ENCODE data around the gene ZNF267. TPM values are rescaled to one million over a fixed set of nuclear protein-coding genes. Genes with fewer than 3 reads are reported as not detected.

Gene ZNF267
- total and polyA plus RNA-seq, 2 of the 8 experiments (the other 6 are each of a cell fraction or from before 2014, with no cell fraction given) = 5.5 to 28.3 TPM

GRCh38 chr16:31913668-31914067, 40.1 kb downstream of the ZNF267 start:
- H2BK5ac ChIP-seq (ENCODE audit: low read depth, low read length) = no peak overlapping the region
- H4K91ac ChIP-seq (replicated peaks; ENCODE audit: insufficient read length, low read length) = no peak overlapping the region
- no peaks in the 10 kb centered on the region for H4K20me1 ChIP-seq (replicated peaks in 1 of 2; ENCODE audit: control insufficient read depth in 1 of 2, insufficient read depth in 2 of 2, low read length in 2 of 2)
- H4K5ac ChIP-seq (ENCODE audit: insufficient read length, low read depth, low read length) = no peak overlapping the region
- CTCF ChIA-PET (ENCODE audit: partially characterized antibody) = no interaction called here
- H3K4me3 ChIP-seq (ENCODE audit: extremely low read depth in 1 of 4, insufficient read depth in 2 of 4, low read depth in 3 of 4, low read length in 4 of 4) = no peak overlapping the region
- H3K23ac ChIP-seq (ENCODE audit: insufficient read length) = no peak overlapping the region
- no peak overlapping the region for H3K4ac ChIP-seq (replicated peaks; ENCODE audit: insufficient read length, low read depth, low read length)
- no peak overlapping the region for H2AK5ac ChIP-seq (ENCODE audit: low read depth, low read length)
- H3K79me2 ChIP-seq (ENCODE audit: control insufficient read depth in 1 of 2, insufficient read depth in 2 of 2, low read length in 2 of 2) = peaks cover 0 to 39% of the 10 kb centered on the region in 2 experiments; a peak in 2 of 4 replicates
- 92% methylated on average over 1 of the region's 1 CpG; no CpG with 5 or more reads in 1 of the 2 experiments for WGBS, 2 experiments (ENCODE audit: extremely low coverage in 1 of 2, insufficient coverage in 1 of 2, insufficient read length in 1 of 2, insufficient replicate concordance in 2 of 2, low coverage in 1 of 2, low lambda C conversion rate in 2 of 2, missing lambda C conversion rate in 1 of 2)
- H3K36me3 ChIP-seq (ENCODE audit: control insufficient read depth in 2 of 4, insufficient read depth in 4 of 4, low read length in 3 of 4) = peaks cover 7 to 48% (median 22%) of the 10 kb centered on the region in 4 experiments; a peak in 6 of 8 replicates
- no peak overlapping the region for H3K27ac ChIP-seq (ENCODE audit: low read depth, low read length)
- H3K27me3 ChIP-seq (replicated peaks in 1 of 4; ENCODE audit: control insufficient read depth in 3 of 4, extremely low read depth in 1 of 4, insufficient read depth in 3 of 4, low read length in 3 of 4) = no peaks in the 10 kb centered on the region
- H3K4me1 ChIP-seq (replicated peaks in 1 of 4; ENCODE audit: control insufficient read depth in 3 of 4, insufficient read depth in 4 of 4, low read length in 3 of 4) = no peaks in the 10 kb centered on the region
- no peak overlapping the region for H3K56ac ChIP-seq (replicated peaks; ENCODE audit: insufficient read length, low read depth, low read length)
- FAIRE-seq (no peak), DNase-seq (ENCODE audit: low read depth in 1 of 2, low spot score in 2 of 2) (no peak)
- H2BK15ac ChIP-seq (ENCODE audit: low read length) = no peak overlapping the region
- H3K79me1 ChIP-seq (ENCODE audit: low read depth, low read length) = no peaks in the 10 kb centered on the region
- no peak overlapping the region for H3K4me2 ChIP-seq (ENCODE audit: insufficient read depth in 1 of 2, low read depth in 2 of 2, low read length in 2 of 2)
- H3K9ac ChIP-seq (replicated peaks in 1 of 4; ENCODE audit: extremely low read depth in 1 of 4, low read depth in 3 of 4, low read length in 3 of 4) = no peak overlapping the region
- no peak overlapping the region for H3K18ac ChIP-seq (ENCODE audit: extremely low read depth, low read length)
- no peak overlapping the region for H2BK120ac ChIP-seq (replicated peaks; ENCODE audit: low read depth, low read length)
- H2BK20ac ChIP-seq (ENCODE audit: low read length) = no peak overlapping the region
- H3K9me3 ChIP-seq (ENCODE audit: insufficient read depth in 2 of 2, low read depth in 1 of 2, low read length in 1 of 2) = peaks cover 61 to 81% of the 10 kb centered on the region in 2 experiments
- no peak overlapping the region for H2BK12ac ChIP-seq (ENCODE audit: low read depth, low read length)
- H3K23me2 ChIP-seq (ENCODE audit: low read depth, low read length) = no peaks in the 10 kb centered on the region
- POLR2A ChIA-PET (ENCODE audit: partially characterized antibody) = no interaction called here
- no peak overlapping the region for H3K14ac ChIP-seq (ENCODE audit: insufficient read length)
- H4K8ac ChIP-seq (ENCODE audit: extremely low read depth, insufficient read depth, low read length) = no peak overlapping the region
- no peak overlapping the region for H2AFZ ChIP-seq (ENCODE audit: low read length)
- no peak for TF ChIP-seq CHD2 (IDR thresholded peaks at IDR 0.05; ENCODE audit: low read length)
- no peak for TF ChIP-seq RFX5 (IDR thresholded peaks at IDR 0.05; ENCODE audit: borderline replicate concordance, low read depth, low read length)
- no peak for TF ChIP-seq TAF7 (optimal IDR thresholded peaks at IDR 0.05; ENCODE audit: borderline replicate concordance, low read depth, low read length)
- TF ChIP-seq SP4 (IDR thresholded peaks at IDR 0.05; ENCODE audit: low read length) = no peak
- TF ChIP-seq CEBPB (IDR thresholded peaks at IDR 0.05; ENCODE audit: low read depth, low read length) = no peak
- TF ChIP-seq RBBP5 (IDR thresholded peaks at IDR 0.05; ENCODE audit: borderline replicate concordance, low read depth, low read length) = no peak
- no peak for TF ChIP-seq JUN (IDR thresholded peaks at IDR 0.05; ENCODE audit: low read depth, low read length)
- no peak for TF ChIP-seq GABPA (IDR thresholded peaks at IDR 0.05; ENCODE audit: borderline replicate concordance, insufficient read depth, low read length)
- no peak for TF ChIP-seq POU5F1 (IDR thresholded peaks at IDR 0.05; ENCODE audit: low read depth, low read length)
- no peak for TF ChIP-seq KDM5A (IDR thresholded peaks at IDR 0.05; ENCODE audit: low read length)
- TF ChIP-seq SIX5 (IDR thresholded peaks at IDR 0.05; ENCODE audit: low read depth, low read length) = no peak
- no peak for TF ChIP-seq ATF2 (IDR thresholded peaks at IDR 0.05; ENCODE audit: low read length)
- no peak for TF ChIP-seq NRF1 (IDR thresholded peaks at IDR 0.05; ENCODE audit: low read depth, low read length)
- no peak for TF ChIP-seq RAD21 (IDR thresholded peaks at IDR 0.05 in 1 of 2, conservative IDR thresholded peaks at IDR 0.05 in 1 of 2; ENCODE audit: low read depth in 2 of 2, low read length in 2 of 2)
